Measurements from ENCODE around the gene FAM163B. TPM values are rescaled to one million over a fixed set of nuclear protein-coding genes. Genes with fewer than 3 reads are reported as not detected.
A peak's percentile ranks its signal among the peaks of the same experiment; 100 is the strongest.

The FAM163B gene
- total and polyA plus RNA-seq, 9 of the 15 experiments (the other 6 are each of a cell fraction or from before 2014, with no cell fraction given), result not detected

DNA sequence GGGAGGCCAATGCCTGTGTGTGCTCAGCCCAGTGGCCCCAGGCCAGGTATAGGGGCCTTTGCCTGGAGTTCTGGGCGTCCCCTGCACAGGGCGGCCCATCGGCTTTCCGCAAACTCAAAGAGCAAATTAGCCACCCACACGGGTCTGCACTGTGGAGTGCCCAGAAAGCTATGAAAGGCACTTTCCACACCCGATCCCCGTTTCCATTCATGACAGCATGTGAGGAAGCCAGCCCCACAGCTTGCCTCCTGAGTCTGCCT, 32.1 kb upstream of the FAM163B start:
- Histone ChIP-seq H3K9me1 (ENCODE audit: control insufficient read depth, insufficient read depth, low read length) (peaks cover 3% of the 10 kb centered on the region), H3K79me2 (ENCODE audit: control insufficient read depth, insufficient read depth, low read length) (no peaks in the 10 kb centered on the region), H3K4me1 (replicated peaks in 1 of 2; ENCODE audit: control insufficient read depth in 2 of 2, insufficient read depth in 2 of 2, low read length in 2 of 2) (no peaks in the 10 kb centered on the region), H3K36me3 (ENCODE audit: control insufficient read depth, insufficient read depth, low read length) (no peaks in the 10 kb centered on the region), H3K27ac (ENCODE audit: extremely low read depth, low read depth, low read length) (no peak overlapping the region), H3K4me3 (no peak overlapping the region), H3K9ac (ENCODE audit: insufficient read depth in 1 of 2, low read depth in 2 of 2, low read length in 2 of 2) (no peak overlapping the region), H3K4me2 (ENCODE audit: insufficient read depth, low read length) (no peak overlapping the region), H3K9me3 (replicated peaks; ENCODE audit: control insufficient read depth, insufficient read depth, low read depth, low read length) (no peaks in the 10 kb centered on the region), H4K20me1 (replicated peaks; ENCODE audit: control insufficient read depth, insufficient read depth, low read length) (peaks cover 14% of the 10 kb centered on the region), H2AFZ (ENCODE audit: low read depth, low read length) (no peak overlapping the region), H3K27me3 (ENCODE audit: control insufficient read depth in 2 of 2, insufficient read depth in 2 of 2, low read length in 2 of 2) (peaks cover 12 to 80% of the 10 kb centered on the region in 2 experiments; a peak in 4 of 5 replicates)
- CTCF ChIA-PET (ENCODE audit: low intra/inter-chr PET ratio), result no interaction called here
- FAIRE-seq (no peak), ATAC-seq (no peak), DNase-seq (ENCODE audit: extremely low read depth in 1 of 4, low spot score in 3 of 4) (no peak)
- no TSS peak for BruUV-seq (replicated peaks)
- 4% methylated on average over 7 of the region's 7 CpGs for WGBS (ENCODE audit: insufficient coverage, low coverage, missing lambda C conversion rate)
- TF ChIP-seq HDGF (IDR thresholded peaks at IDR 0.05) (no peak), ZNF740 (CRISPR knock-in tag; IDR thresholded peaks at IDR 0.05) (no peak), ZNF740 (tag; IDR thresholded peaks at IDR 0.05) (no peak)
- intact Hi-C loops (cut with micrococcal nuclease) (no loop called here), in situ Hi-C loops (cut with MboI) (no loop called here)
- POLR2A ChIA-PET, result no interaction called here

- Histone ChIP-seq H3K27me3 (ENCODE audit: control insufficient read depth in 2 of 2, insufficient read depth in 2 of 2, low read length in 2 of 2) (peaks cover 10 to 85% of the 10 kb centered on the region in 2 experiments; a peak in 4 of 5 replicates), H2AFZ (ENCODE audit: low read depth, low read length) (no peak overlapping the region), H3K9me3 (replicated peaks; ENCODE audit: control insufficient read depth, insufficient read depth, low read depth, low read length) (no peaks in the 10 kb centered on the region), H4K20me1 (replicated peaks; ENCODE audit: control insufficient read depth, insufficient read depth, low read length) (peaks cover 14% of the 10 kb centered on the region), H3K4me3 (no peak overlapping the region), H3K79me2 (ENCODE audit: control insufficient read depth, insufficient read depth, low read length) (no peaks in the 10 kb centered on the region), H3K4me2 (ENCODE audit: insufficient read depth, low read length) (no peak overlapping the region), H3K9ac (ENCODE audit: insufficient read depth in 1 of 2, low read depth in 2 of 2, low read length in 2 of 2) (no peak overlapping the region), H3K9me1 (ENCODE audit: control insufficient read depth, insufficient read depth, low read length) (peaks cover 3% of the 10 kb centered on the region), H3K27ac (ENCODE audit: extremely low read depth, low read depth, low read length) (no peak overlapping the region), H3K36me3 (ENCODE audit: control insufficient read depth, insufficient read depth, low read length) (no peaks in the 10 kb centered on the region), H3K4me1 (replicated peaks in 1 of 2; ENCODE audit: control insufficient read depth in 2 of 2, insufficient read depth in 2 of 2, low read length in 2 of 2) (no peaks in the 10 kb centered on the region)
- WGBS (ENCODE audit: insufficient coverage, low coverage, missing lambda C conversion rate), result 0% methylated on average over 13 of the region's 13 CpGs
- intact Hi-C loops (cut with micrococcal nuclease), result no loop called here
- BruUV-seq (replicated peaks), result no TSS peak
- no peak for DNase-seq (ENCODE audit: extremely low read depth in 1 of 4, low spot score in 3 of 4)
- peak; percentile 50 for TF ChIP-seq NFIC (IDR thresholded peaks at IDR 0.05)
- no peak for TF ChIP-seq FOS (IDR thresholded peaks at IDR 0.05; ENCODE audit: extremely low read depth, insufficient read length)
- TF ChIP-seq IFI16 (CRISPR knock-in tag; IDR thresholded peaks at IDR 0.05), result no peak
- no peak for TF ChIP-seq CBX1 (IDR thresholded peaks at IDR 0.05; ENCODE audit: low read depth)
- no peak for TF ChIP-seq XRCC4 (IDR thresholded peaks at IDR 0.05; ENCODE audit: extremely low read depth, insufficient read depth, insufficient read length)
- in situ Hi-C loops (cut with MboI), result no loop called here
- no peak for ATAC-seq
- POLR2A ChIA-PET, result interaction anchor here (0.6 kb wide), 1 partner anchor 8 kb away, joined by 4 read pairs; no protein-coding TSS in a partner anchor
- CTCF ChIA-PET (ENCODE audit: low intra/inter-chr PET ratio), result no interaction called here
- no peak for FAIRE-seq
Observed at GRCh38 chr9:133640580-133641395, 31.6 kb upstream of the FAM163B start.

Measured in K562 (cell line).